Esophagus muscularis mucosa (tissue), 3 donors: ENCODE data around the gene MOB1B.

Experiments used
- POLR2A ChIP-seq: fragments of 450-650 bp; IDR thresholded peaks from one replicate; pipeline ENCODE4 v1.6.1; 2017; ENCODE audit warnings: antibody characterized with exemption, moderate library complexity, mild to moderate bottlenecking, low read depth
- POLR2AphosphoS5 ChIP-seq, 2 donors: sonication (generic); formaldehyde crosslinking; IDR thresholded peaks; one replicate each; pipeline ENCODE4 v1.6.1; 2017; ENCODE audit warnings: antibody characterized with exemption in 2 of 2
- TF ChIP-seq, protein P1 (sequence below), 3 experiments: fragments of 200-600 bp in 2 of 3; fragments of 450-650 bp in 1 of 3; sonication (generic) in 2 of 3; IDR thresholded peaks; one replicate each; pipeline ENCODE4 v1.5.1; 2017 to 2019; ENCODE audit warnings: antibody characterized with exemption in 3 of 3, mild to moderate bottlenecking in 2 of 3, moderate library complexity in 1 of 3

DNA sequence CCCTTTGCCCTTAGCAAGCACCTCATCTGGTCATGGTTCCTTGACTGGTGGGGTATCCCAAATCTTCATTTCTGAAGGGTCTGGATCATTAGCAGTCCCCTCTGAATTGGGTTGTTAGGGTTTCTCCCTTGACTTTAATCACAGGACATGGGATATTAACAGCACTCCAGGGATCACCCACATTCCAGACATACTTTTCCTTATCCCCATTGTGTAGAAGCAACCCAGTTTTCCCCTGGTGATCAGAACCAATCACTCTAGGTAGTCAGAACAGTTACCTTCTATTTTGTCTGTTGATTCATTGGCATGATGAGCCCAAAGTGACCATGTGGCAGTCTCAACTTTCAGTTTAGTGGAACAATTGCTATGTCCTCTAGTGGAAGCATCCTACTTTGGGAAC, 33.4 kb upstream of the MOB1B start:
- TF ChIP-seq, protein P1, sequence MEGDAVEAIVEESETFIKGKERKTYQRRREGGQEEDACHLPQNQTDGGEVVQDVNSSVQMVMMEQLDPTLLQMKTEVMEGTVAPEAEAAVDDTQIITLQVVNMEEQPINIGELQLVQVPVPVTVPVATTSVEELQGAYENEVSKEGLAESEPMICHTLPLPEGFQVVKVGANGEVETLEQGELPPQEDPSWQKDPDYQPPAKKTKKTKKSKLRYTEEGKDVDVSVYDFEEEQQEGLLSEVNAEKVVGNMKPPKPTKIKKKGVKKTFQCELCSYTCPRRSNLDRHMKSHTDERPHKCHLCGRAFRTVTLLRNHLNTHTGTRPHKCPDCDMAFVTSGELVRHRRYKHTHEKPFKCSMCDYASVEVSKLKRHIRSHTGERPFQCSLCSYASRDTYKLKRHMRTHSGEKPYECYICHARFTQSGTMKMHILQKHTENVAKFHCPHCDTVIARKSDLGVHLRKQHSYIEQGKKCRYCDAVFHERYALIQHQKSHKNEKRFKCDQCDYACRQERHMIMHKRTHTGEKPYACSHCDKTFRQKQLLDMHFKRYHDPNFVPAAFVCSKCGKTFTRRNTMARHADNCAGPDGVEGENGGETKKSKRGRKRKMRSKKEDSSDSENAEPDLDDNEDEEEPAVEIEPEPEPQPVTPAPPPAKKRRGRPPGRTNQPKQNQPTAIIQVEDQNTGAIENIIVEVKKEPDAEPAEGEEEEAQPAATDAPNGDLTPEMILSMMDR (IDR thresholded peaks at IDR 0.05) = no peak
- TF ChIP-seq POLR2A (no peak), POLR2AphosphoS5 (IDR thresholded peaks at IDR 0.05) (no peak)
